Loucy (cell line): ENCODE measurements around the gene CUBN.

Experiments used
- H2AFZ ChIP-seq: fragments of 200-600 bp; sonication (generic); 2 replicates; pipeline ENCODE4 v1.6.0; 2016; ENCODE audit warnings: antibody characterized with exemption, mild to moderate bottlenecking, low read length, moderate library complexity
- H3F3A ChIP-seq: fragments of 200-600 bp; 2 replicates; pipeline ENCODE4 v1.6.0; 2016; ENCODE audit warnings: antibody characterized with exemption, low read depth, mild to moderate bottlenecking
- H3K27me3 ChIP-seq: fragments of 200-600 bp; sonication (generic); 2 replicates; pipeline ENCODE4 v1.6.1; 2014; ENCODE audit warnings: low read length, mild to moderate bottlenecking; ENCODE audit not compliant: insufficient read depth, poor library complexity, severe bottlenecking
- H3K36me3 ChIP-seq: fragments of 200-600 bp; sonication (generic); 2 replicates; pipeline ENCODE4 v1.6.1; 2016; ENCODE audit warnings: low read length; ENCODE audit not compliant: insufficient read depth
- H3K4me1 ChIP-seq: fragments of 200-600 bp; sonication (generic); 2 replicates; pipeline ENCODE4 v1.5.1; 2014; ENCODE audit warnings: low read length, mild to moderate bottlenecking; ENCODE audit not compliant: insufficient read depth, poor library complexity, severe bottlenecking
- H3K4me2 ChIP-seq: fragments of 200-600 bp; sonication (generic); 2 replicates; pipeline ENCODE4 v1.6.0; 2014; ENCODE audit warnings: antibody characterized with exemption, low read length, low read depth, mild to moderate bottlenecking; ENCODE audit not compliant: poor library complexity, severe bottlenecking
- H3K4me3 ChIP-seq: fragments of 200-600 bp; sonication (generic); 2 replicates; pipeline ENCODE4 v1.5.1; 2014; ENCODE audit warnings: low read length, mild to moderate bottlenecking, mixed read lengths; ENCODE audit not compliant: poor library complexity, severe bottlenecking
- H3K79me2 ChIP-seq: fragments of 200-600 bp; sonication (generic); 2 replicates; pipeline ENCODE4 v1.6.1; 2014; ENCODE audit warnings: low read length; ENCODE audit not compliant: insufficient read depth
- H3K9ac ChIP-seq: fragments of 200-600 bp; sonication (generic); 2 replicates; pipeline ENCODE4 v1.6.0; 2014; ENCODE audit warnings: mild to moderate bottlenecking, low read depth, low read length, moderate library complexity; ENCODE audit not compliant: poor library complexity, severe bottlenecking
- H3K9me2 ChIP-seq: fragments of 200-600 bp; sonication (generic); replicated peaks from 2 replicates; pipeline ENCODE4 v1.6.1; 2016; ENCODE audit warnings: low read depth, low read length, mixed read lengths
- H3K9me3 ChIP-seq: fragments of 200-600 bp; sonication (generic); 2 replicates; pipeline ENCODE4 v1.6.1; 2014; ENCODE audit warnings: mild to moderate bottlenecking, antibody characterized with exemption, low read length, low read depth; ENCODE audit not compliant: insufficient read depth
- H4K20me1 ChIP-seq: fragments of 200-600 bp; sonication (generic); 2 replicates; pipeline ENCODE4 v1.6.0; 2014; ENCODE audit warnings: antibody characterized with exemption, low read length, mild to moderate bottlenecking; ENCODE audit not compliant: insufficient read depth, poor library complexity, severe bottlenecking
- EZH2phosphoT487 ChIP-seq: fragments of 200-600 bp; IDR thresholded peaks from 2 replicates; pipeline ENCODE4 v1.6.1; 2018; ENCODE audit warnings: antibody characterized with exemption, mild to moderate bottlenecking, moderate library complexity, borderline replicate concordance
- TF ChIP-seq, protein P1 (sequence below): fragments of 200-600 bp; sonication (generic); conservative IDR thresholded peaks from 2 replicates; pipeline ENCODE4 v1.5.1; 2014; ENCODE audit warnings: mild to moderate bottlenecking, antibody characterized with exemption, low read length

CUBN gene

DNA sequence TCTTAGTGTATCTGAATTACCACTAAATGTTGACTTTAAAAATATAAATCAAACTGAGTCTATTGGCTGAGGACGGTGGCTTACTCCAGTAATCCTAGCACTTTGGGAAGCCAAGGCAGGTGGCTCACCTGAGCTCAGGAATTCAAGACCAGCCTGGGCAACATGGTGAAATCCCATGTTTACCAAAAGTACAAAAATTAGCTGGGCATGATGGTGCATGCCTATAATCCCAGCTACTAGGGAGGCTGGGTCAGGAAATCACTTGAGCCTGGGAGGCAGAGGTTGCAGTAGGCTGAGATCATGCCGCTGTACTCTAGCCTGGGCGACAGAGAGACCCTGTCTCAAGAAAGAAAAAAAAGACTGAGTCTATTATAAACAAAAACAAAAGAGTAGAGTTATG is 205.9 kb downstream of the CUBN start:
- TF ChIP-seq, protein P1, sequence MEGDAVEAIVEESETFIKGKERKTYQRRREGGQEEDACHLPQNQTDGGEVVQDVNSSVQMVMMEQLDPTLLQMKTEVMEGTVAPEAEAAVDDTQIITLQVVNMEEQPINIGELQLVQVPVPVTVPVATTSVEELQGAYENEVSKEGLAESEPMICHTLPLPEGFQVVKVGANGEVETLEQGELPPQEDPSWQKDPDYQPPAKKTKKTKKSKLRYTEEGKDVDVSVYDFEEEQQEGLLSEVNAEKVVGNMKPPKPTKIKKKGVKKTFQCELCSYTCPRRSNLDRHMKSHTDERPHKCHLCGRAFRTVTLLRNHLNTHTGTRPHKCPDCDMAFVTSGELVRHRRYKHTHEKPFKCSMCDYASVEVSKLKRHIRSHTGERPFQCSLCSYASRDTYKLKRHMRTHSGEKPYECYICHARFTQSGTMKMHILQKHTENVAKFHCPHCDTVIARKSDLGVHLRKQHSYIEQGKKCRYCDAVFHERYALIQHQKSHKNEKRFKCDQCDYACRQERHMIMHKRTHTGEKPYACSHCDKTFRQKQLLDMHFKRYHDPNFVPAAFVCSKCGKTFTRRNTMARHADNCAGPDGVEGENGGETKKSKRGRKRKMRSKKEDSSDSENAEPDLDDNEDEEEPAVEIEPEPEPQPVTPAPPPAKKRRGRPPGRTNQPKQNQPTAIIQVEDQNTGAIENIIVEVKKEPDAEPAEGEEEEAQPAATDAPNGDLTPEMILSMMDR, result no peak
- no peak for TF ChIP-seq EZH2phosphoT487
- Histone ChIP-seq H3K36me3 (no peaks in the 10 kb centered on the region), H4K20me1 (no peaks in the 10 kb centered on the region), H3K9me3 (no peaks in the 10 kb centered on the region), H3K4me2 (no peak overlapping the region), H2AFZ (no peak overlapping the region), H3K79me2 (no peaks in the 10 kb centered on the region), H3K27me3 (no peaks in the 10 kb centered on the region), H3K4me3 (no peak overlapping the region), H3K4me1 (peaks cover 4% of the 10 kb centered on the region), H3K9me2 (no peaks in the 10 kb centered on the region), H3F3A (no peaks in the 10 kb centered on the region), H3K9ac (no peak overlapping the region)

DNA sequence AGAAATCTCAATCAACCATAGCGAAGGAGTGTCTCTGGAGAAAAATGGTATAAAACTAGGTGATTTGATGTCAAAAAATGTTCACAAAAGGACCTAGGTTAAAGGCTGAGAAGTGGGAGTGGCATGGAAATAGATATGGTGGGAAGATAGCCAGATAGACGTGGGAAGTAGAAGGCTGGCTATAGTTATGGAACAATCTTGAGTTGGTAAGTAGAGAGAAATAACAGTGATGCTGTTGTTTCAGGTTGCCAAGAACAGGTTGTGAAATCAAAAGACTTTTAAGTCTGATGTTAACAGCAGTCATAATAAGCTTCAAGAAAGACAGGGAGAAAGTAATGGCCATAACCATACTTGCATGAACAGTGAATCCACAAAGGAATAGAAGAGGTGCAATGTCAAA is 206.3 kb downstream of the CUBN start:
- H3K4me2 ChIP-seq, result no peak overlapping the region
- H3K4me1 ChIP-seq, result peaks cover 4% of the 10 kb centered on the region
- H2AFZ ChIP-seq, result no peak overlapping the region
- H3K9me2 ChIP-seq, result no peaks in the 10 kb centered on the region
- no peak overlapping the region for H3K4me3 ChIP-seq
- H3K36me3 ChIP-seq, result no peaks in the 10 kb centered on the region
- TF ChIP-seq EZH2phosphoT487, result no peak
- TF ChIP-seq, protein P1, result no peak
- H3F3A ChIP-seq, result no peaks in the 10 kb centered on the region
- no peaks in the 10 kb centered on the region for H3K79me2 ChIP-seq
- no peak overlapping the region for H3K9ac ChIP-seq
- no peaks in the 10 kb centered on the region for H4K20me1 ChIP-seq
- H3K27me3 ChIP-seq, result no peaks in the 10 kb centered on the region
- H3K9me3 ChIP-seq, result no peaks in the 10 kb centered on the region

DNA sequence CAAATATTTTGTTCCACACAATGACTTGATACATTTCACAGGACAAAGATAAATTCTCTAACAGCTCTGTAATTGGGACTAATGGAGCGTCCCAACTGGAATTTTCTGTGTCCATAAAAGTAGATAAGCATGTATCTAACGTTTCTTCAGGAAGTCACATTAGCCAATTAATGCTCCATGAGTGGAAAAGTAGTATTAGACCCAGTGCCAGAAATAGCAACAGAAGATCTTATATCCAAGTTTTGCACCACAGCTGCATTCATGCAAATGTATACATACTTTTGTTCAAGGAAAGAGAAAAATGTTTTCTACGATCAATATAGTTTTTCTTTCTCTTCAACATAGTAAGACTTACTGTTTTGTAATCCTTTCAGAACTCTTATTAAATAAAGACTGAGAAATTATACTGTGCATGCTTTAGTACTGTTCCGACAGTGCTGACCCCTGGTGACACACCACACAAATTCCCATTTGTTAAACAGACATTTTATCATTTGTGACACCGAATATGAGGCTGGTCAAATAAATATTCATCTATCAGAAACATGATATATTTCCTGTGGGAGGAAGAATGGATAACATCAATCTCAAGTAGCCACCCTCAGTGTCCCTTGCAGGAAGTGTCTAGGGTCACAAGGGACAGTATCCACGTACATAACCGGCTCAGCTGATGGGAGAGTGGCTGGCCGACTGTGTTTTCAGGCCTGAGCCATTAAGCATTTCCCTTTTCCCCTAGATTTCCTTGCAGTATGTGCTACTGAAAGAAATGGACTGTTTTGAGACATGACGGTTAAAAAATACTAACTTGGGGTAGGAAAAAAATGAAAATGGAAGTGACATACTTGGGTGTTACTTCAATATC is 210.3 kb downstream of the CUBN start:
- no peak overlapping the region for H3K4me3 ChIP-seq
- no peaks in the 10 kb centered on the region for H3K9me2 ChIP-seq
- no peaks in the 10 kb centered on the region for H3K79me2 ChIP-seq
- H3K4me1 ChIP-seq, result peaks cover 8% of the 10 kb centered on the region
- TF ChIP-seq EZH2phosphoT487, result no peak
- TF ChIP-seq, protein P1, result no peak
- no peak overlapping the region for H3K4me2 ChIP-seq
- H3K27me3 ChIP-seq, result no peaks in the 10 kb centered on the region
- H2AFZ ChIP-seq, result no peak overlapping the region
- H3K9me3 ChIP-seq, result no peaks in the 10 kb centered on the region
- no peaks in the 10 kb centered on the region for H4K20me1 ChIP-seq
- no peak overlapping the region for H3K9ac ChIP-seq
- no peaks in the 10 kb centered on the region for H3K36me3 ChIP-seq
- no peaks in the 10 kb centered on the region for H3F3A ChIP-seq
